Measurements from ENCODE around the gene CEP97.
"Not testable (repeated sequence)": the region's sequence is repeated elsewhere in the genome, so short reads cannot be mapped to it uniquely, and the experiment has no call there.

CEP97 gene, protein sequence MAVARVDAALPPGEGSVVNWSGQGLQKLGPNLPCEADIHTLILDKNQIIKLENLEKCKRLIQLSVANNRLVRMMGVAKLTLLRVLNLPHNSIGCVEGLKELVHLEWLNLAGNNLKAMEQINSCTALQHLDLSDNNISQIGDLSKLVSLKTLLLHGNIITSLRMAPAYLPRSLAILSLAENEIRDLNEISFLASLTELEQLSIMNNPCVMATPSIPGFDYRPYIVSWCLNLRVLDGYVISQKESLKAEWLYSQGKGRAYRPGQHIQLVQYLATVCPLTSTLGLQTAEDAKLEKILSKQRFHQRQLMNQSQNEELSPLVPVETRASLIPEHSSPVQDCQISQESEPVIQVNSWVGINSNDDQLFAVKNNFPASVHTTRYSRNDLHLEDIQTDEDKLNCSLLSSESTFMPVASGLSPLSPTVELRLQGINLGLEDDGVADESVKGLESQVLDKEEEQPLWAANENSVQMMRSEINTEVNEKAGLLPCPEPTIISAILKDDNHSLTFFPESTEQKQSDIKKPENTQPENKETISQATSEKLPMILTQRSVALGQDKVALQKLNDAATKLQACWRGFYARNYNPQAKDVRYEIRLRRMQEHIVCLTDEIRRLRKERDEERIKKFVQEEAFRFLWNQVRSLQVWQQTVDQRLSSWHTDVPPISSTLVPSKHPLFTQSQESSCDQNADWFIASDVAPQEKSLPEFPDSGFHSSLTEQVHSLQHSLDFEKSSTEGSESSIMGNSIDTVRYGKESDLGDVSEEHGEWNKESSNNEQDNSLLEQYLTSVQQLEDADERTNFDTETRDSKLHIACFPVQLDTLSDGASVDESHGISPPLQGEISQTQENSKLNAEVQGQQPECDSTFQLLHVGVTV

DNA sequence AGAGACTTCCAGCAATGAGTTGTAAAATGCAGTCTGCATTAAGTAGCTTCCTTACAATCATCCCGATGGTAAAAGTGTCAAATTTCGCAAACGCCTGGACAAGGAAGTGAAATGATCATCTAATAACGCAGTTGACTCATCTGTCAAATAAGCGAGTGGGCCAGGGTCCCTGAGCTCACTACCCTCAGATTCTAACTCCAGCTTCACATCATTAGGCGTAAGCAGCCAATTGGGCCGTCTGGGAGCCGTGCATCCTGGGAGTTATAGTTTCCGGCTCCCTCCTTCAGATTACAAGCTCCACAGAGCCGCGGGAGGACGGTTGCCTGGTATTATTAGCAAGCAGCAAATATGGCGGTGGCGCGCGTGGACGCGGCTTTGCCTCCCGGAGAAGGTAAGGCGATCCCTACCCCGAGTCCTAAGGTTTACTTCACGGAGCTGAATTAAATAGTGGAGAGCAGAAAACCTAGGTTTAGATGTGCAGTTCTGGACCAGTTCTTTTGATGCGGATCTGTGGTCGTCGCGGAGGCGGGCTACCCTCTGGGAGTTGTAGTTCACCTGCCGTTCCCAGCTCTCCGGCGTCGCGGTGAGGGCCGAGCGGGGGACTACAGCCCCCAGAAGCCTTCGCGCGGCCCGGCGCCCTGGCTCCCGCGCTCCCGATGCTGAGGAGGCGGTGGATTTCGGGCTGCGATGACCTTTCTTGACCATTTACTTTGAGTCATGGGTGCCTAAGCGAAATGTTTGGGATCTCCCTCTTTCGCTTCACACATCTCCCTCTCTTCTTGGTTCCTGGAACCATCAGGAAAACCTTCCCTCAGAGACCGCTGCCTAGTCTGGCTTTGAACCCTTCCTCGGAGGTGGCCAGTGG, at the start of gene CEP97:
Gene CEP97 (plus strand): TSS at position 286 of the 865 bp plus-strand sequence. CDS start 63 bp downstream, at position 349.
- peak; percentile 87 for DNase-seq (ENCODE audit: low read depth)

GRCh38 chr3:101675709-101676215, 48.7 kb upstream of the CEP97 start:
- DNase-seq (ENCODE audit: low read depth), result no peak

GRCh38 chr3:101676216-101676764, 48.1 kb upstream of the CEP97 start:
- DNase-seq (ENCODE audit: low read depth), result peak; percentile 98

- peak; percentile 100 for DNase-seq (ENCODE audit: low read depth)
Measured at GRCh38 chr3:101676765-101677435, 47.5 kb upstream of the CEP97 start, which contains the start of gene ZBTB11. Gene ZBTB11, minus strand, starts transcription at chr3:101677132. Its CDS starts 218 bp downstream, at chr3:101676914.

DNA sequence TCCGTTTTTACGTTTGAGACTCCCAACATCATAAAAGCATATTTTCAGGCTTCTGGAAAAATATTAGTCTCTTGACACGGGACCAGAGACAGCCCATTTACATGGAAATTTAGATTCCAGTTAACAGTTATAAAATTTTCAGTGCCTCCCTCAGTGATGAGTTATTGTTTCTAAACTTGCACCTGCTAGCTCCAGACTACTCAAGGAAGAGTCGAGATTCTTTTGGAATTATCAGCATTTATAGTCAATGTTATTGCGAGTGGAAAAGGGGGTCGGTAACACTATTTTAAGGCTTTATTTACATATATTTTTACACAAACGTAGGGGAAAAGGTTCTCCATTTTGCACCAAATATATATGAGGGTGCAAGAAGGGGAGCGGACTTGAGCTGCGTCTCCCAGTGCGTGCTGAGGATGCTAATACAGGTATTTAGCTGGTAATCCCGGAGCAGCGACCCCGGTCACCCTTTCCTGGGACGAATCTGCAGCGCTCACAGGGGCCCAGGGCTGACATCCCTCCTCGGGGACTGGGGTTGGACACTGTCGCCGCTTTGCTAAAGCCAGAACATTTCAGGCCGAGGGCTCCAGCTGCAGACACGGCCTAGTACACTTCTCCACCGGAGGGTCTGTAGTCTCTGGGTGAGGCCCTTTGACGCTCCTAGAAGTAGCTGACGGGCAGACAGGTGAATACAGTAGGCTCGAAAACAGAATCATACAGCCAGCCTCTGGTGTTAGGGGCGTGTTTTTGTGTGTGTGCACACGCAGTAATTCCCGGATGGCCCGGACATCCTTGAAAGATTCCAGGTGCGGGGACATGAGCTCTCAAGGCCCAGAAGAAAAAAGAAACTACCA, 46.8 kb upstream of the CEP97 start:
- DNase-seq (ENCODE audit: low read depth), result no peak

- DNase-seq (ENCODE audit: low read depth), result not testable (repeated sequence)
Measured at GRCh38 chr3:101678837-101679236, 45.6 kb upstream of the CEP97 start.

- DNase-seq (ENCODE audit: low read depth), result no peak
Measured at GRCh38 chr3:101680466-101680865, 43.9 kb upstream of the CEP97 start.

- no peak for DNase-seq (ENCODE audit: low read depth)
Measured at GRCh38 chr3:101685050-101685400, 39.4 kb upstream of the CEP97 start.

DNA sequence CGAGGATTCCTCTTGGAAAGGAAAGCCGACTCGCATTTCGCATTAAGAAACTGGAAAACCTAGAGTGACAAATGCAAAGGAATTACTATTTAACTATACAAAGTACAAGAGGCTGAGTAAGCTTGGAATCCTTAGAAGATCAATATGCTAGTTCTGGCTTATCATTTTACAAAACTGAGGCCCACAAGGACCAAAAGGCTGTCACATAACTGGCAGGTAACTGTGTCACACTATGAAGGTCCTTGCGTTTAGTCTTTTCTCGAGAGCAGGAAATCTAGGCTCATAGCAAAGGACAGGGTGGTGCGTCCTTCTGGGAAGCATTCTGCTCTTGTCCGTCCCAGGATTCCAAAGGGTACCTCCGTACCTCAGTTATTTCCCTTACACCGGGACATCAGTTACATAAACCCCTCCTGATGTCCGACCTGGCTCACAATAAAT, 38.5 kb upstream of the CEP97 start:
- no peak for DNase-seq (ENCODE audit: low read depth)

GRCh38 chr3:101687142-101687931, 37.1 kb upstream of the CEP97 start:
- no peak for DNase-seq (ENCODE audit: low read depth)

DNA sequence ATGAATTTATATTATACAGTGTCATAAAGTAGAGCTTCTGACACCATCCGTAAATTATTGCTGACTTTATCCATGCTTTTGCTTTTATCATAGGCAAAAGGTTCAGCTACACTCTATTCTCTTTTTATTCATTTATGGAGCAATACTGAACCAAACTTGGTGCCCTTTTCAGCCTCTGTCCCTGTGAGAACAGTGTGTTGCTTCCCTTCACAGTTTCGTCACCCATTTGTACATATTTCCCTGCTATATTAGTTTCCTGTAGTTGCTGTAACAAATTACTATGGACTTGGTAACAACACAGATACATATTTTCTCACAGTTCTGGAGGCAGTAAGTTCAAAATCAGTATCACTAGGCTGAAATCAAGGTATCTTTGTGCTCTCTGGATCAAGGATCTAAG, 35.1 kb upstream of the CEP97 start:
- DNase-seq (ENCODE audit: low read depth), result peak; percentile 52

DNA sequence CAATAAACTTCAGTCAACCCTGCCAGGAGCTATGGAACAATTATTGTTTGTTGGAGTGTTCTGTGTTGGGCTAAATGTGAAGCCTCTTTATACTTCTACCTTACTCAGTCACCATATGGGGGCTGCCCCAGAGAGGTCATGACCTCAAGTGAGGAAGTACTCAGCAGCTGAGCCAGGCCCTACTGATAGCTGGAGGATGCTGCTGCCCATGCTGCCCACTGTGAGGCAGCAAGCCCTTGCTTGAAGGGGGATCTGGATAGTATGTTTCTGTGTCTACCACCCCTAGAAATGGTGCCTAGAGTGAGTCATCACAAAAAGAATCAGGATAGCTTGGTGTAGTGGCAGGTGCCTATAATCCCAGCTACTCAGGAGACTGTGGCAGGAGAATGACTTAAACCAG, 33.4 kb upstream of the CEP97 start:
- no peak for DNase-seq (ENCODE audit: low read depth)

GRCh38 chr3:101691685-101692671, 32.4 kb upstream of the CEP97 start:
- DNase-seq (ENCODE audit: low read depth), result not testable (repeated sequence)

GRCh38 chr3:101693540-101693939, 30.9 kb upstream of the CEP97 start:
- DNase-seq (ENCODE audit: low read depth), result peak; percentile 46

DNA sequence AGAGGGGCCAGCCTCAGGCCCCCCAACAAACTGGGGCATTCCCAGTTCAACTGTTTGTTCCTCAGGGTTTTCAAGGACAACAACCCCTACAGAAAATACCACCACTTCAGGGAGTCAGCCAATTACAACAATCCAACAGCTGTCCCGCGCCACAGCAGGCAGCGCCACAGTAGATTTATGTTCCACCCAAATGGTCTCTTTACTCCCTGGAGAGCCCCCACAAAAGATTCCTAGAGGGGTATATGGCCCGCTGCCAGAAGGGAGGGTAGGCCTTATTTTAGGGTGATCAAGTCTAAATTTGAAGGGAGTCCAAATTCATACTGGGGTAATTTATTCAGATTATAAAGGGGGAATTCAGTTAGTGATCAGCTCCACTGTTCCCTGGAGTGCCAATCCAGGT, 29.6 kb upstream of the CEP97 start:
- not testable (repeated sequence) for DNase-seq (ENCODE audit: low read depth)

DNA sequence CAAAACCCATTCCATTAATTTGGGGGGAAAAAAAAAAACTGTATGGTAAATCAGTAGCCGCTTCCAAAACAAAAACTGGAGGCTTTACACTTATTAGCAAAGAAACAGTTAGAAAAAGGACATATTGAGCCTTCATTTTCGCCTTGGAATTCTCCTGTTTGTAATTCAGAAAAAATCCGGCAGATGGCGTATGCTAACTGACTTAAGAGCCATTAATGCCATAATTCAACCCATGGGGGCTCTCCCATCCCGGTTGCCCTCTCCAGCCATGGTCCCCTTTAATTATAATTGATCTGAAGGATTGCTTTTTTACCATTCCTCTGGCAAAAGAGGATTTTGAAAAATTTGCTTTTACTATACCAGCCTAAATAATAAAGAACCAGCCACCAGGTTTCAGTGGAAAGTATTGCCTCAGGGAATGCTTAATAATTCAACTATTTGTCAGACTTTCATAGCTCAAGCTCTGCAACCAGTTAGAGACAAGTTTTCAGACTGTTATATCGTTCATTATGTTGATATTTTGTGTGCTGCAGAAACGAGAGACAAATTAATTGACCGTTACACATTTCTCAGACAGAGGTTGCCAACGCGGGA, 28.5 kb upstream of the CEP97 start:
- DNase-seq (ENCODE audit: low read depth), result peak; percentile 49

Data from fibroblast of gingiva (primary cell).